EH (cell line): Measurements from ENCODE around the gene TMEM212.

Experiments
- DNase-seq: peaks from one replicate; pipeline ENCODE4 v3.0.0-alpha.2; 2015; ENCODE audit warnings: low read depth

TMEM212 gene

DNA sequence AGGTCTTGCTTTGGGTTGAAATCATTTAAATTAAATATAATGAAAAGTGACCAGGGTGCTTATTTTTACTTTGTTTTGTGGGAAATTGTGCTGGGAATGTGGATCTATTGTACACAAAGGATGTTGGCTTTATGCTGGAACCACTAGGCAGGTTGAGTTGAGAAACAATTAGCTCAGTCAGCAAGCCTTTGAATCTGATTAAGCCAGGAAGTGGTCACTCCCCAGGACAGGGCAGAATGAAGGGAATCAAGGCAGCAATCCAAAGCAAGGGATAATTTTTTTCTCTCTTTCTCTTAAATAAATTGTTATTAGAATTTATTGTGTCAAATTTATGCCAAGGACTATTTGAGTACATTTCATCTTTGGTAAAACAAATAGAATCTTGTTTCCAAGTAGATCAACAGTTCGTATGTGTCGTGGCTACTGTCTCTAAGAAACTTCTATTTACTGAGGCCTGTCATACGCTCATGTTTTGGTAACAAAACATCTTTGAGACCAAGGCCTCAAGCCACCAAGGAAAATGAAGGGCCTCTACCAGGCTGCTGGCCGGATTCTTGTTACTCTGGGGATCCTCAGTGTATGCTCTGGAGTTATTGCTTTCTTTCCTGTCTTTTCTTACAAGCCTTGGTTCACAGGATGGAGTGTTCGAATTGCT lies at the start of gene TMEM212:
Gene TMEM212 (plus strand): TSS at position 486 of the 655 bp plus-strand sequence. CDS start 35 bp downstream, at position 521.
- DNase-seq = peak; percentile 51

DNA sequence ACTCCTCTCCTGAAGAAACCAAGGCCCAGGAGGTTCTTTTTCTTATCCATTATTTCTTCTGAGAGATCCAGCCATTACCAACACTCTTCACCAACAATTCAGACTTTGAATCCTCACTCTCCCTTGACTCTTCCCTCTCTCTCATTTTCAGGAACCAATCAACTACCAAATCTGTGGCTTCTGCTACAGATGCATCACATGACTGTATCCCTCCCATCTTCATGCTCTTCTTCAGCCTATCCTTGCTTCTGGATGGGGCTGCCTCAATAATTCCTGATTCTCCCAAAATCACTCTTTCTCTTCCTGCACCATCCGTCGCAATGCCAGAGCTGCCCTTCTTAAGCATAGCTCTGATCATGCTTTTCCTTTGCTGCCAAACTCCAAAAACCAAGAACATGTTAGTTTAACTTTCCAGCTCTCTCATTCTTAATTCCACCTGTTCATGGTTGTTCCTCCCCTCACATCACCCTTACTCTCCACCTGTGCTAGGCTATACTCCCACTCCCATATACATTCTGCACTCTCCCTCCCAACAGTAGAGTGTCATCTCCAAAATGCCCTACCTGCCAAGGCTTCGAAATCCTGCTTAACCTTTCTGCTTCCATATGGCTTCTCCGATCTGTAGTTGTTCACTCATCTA lies 46.4 kb upstream of the TMEM212 start:
- no peak for DNase-seq

GRCh38 chr3:171797265-171797679 lies 45.9 kb upstream of the TMEM212 start:
- no peak for DNase-seq

DNA sequence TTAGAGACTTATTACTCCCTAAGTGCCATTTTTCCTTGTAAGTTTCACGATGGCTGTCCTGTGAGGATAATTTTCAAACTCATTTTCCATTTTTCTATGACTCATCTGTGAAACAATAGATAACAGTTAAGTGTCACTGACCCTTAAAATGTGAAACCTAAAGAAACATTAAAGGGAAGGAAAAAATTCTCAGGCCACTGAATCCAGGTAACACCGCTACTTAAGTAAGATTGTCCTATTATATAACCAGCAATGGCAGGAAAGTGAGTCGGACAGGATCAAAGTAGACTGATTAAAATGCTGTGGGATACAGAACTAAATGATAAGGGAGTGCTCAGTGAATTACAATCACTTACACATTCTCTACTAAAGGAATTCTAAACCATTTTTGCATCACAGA lies 45.3 kb upstream of the TMEM212 start:
- no peak for DNase-seq

DNA sequence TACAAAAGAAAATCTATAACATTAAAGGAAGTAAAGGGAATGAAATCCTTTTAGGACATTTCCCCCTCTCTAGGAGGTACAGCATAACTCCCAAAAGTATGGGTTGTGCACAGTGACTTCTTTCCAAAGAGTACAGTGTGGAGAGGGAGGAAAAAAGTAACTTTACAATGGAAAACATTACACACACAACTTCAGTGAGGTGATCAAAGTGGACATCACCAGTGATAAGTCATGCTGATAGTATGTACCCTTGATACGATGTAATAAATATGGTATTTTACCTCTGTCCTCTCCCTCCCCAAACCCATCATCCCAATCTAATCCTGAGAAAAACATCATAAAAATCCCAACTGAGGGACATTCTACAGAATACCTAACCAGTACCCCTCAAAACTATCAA lies 43.6 kb upstream of the TMEM212 start:
- peak; percentile 30 for DNase-seq

DNA sequence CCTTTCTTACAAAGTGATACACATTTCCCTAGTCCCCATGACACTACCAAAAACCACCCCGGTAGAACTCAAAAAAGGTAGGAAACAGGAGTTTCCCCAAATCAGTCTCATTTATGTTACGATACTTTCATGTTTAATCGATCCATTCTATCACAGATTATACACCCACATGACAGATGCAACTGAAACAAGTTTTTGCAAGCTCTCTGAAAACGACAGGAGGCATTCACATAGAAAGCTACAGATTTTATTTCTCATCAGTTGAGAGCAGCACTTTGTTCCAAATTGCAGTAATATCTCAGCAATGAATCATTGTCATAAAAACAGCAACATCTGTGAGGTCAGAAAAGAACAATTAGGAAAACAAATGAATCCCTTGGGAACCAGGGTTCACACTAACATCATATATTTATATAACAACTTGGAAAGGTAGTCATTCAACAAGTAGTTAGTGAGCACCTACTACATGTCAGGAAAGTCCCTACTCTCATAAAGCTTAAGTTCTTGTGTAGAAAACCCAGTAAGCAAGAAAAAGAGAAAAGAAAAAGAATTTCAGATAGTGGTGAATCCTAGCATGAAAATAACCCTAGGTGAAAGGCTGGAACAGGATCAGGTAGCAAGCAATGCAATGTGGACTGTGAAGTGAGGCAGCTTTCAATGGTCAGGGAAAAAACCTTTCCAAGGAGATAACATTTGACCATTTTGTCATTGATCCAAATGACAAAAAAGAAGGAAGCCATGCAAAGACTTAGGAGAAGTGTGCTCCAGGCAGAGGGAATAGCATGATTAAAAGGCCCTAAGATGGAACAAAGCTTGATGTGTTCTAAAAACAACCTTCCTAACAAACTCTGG lies 41.2 kb upstream of the TMEM212 start:
- peak; percentile 95 for DNase-seq

- DNase-seq = no peak
These were observed 40.6 kb upstream of the TMEM212 start for GRCh38 chr3:171802590-171802956.

GRCh38 chr3:171803044-171803443 lies 40.1 kb upstream of the TMEM212 start:
- no peak for DNase-seq

- DNase-seq = peak; percentile 74
These were observed 38.3 kb upstream of the TMEM212 start for GRCh38 chr3:171804618-171805389.

GRCh38 chr3:171805687-171806086 lies 37.5 kb upstream of the TMEM212 start:
- no peak for DNase-seq

DNA sequence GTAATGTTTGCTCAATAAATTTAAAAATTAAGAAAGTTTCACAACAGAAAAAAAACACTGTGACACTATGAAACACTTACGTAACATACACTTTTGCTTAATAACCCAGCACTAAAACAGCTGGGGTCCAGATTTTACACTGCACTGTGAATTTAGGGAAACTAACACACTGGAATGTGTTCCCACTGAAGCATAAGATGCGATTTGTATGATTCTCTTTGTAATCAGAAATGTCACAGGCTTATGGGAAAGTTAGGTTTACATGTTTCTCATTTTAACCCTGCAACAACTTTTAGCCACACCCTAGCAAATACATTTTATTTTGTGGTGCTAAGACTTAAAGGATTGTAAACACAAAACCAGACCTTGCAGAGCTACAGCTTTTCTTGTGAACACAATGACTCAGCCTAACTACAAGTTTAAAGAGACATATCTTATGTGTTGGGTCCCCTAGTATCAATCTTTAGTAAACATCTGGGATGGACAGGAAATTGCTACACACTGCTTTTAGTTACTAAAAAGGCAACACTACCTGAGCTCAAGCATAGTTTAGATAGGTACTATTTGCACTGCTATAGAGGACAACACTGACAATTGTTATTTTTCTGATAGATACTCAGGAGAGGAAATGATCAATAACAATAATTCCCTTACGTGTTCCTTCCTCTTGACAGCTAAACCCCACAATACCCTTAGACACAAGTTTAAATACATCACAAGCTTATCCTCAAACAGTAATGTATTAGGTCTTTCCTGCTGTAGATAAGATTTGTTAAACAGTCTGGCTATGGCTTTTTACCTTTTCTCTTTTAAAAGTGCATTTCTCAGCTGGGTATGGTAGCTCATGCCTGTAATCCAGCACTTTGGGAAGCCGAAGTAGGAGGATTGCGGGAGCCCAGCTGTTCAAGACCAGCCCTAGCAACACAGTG lies 36.7 kb upstream of the TMEM212 start:
- peak; percentile 88 for DNase-seq

GRCh38 chr3:171807129-171807675 lies 35.9 kb upstream of the TMEM212 start:
- no peak for DNase-seq

DNA sequence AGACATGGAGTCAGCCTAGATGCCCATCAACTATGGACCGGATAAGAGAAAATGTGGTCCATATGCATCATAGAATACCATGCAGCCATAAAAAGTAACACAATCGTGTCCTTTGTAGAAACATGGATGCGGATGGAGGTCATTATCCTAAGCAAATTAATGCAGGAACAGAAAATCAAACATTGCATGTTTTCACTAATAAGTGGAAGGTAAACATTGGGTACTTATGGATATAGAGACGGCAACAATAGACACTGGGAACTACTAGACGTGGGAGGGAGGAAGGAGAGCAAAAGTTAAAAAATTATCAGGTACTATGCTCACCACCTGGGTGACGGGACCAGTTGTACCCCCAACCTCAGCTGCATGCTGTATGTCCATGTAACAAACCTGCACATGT lies 35.3 kb upstream of the TMEM212 start:
- DNase-seq = no peak

DNA sequence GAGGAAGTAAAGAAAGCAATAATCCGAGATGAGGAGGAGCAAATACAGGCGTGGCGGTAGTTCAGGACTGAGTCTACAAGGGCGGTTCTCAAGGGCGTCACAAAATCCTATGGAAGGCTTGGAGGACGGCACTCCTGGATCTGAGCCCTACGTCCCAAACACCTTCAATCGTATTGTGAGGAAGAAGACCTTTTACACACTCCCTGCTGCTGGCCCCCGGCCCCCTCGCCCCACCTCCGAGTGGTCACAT lies 33.6 kb upstream of the TMEM212 start:
- DNase-seq = peak; percentile 72

DNA sequence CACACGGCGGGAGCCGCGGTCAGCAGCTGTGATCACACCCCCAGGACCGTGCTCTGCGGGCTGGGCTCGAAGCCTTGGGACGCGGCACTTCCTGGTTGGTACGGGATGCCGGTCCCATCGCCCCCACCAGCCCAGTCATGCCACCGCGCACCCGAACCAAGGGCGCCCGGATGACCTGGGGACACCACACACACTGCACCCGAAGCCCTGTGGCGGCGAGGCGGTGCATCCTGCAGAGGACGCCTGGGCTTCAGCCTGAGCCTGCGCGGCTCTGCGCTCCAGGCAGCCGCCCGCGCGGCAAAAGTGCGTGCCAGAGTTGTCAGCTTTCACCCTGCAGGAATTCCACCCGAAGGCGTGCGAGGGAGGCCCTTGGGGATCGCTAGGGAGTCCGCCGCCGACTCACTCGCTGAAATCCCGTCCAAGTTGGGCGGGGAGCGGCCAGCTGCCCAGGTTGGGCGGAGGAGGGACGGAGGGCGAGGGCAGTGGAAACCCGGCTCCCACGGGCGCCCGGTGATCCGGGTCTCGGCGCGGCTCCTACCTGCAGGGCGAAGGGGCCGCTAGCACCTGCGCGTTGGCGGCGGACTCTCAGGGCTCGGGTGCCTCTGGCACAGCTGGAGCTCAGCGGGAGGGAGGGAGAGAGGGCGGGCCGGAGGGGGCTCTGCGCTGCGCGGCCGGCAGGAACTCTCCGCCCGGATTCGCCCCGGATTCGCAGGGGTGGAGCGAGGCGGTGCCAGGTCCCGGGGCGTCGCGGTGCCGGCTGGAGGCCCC lies 33.1 kb upstream of the TMEM212 start, which contains the start of gene PLD1:
Gene PLD1 (minus strand): TSS at position 623 of the 768 bp plus-strand sequence. CDS start 72,432 bp downstream, outside the sequence.
- peak; percentile 96 for DNase-seq

GRCh38 chr3:171810629-171811294 lies 32.4 kb upstream of the TMEM212 start:
- DNase-seq = no peak

GRCh38 chr3:171811295-171811912 lies 31.7 kb upstream of the TMEM212 start:
- DNase-seq = peak; percentile 99

DNA sequence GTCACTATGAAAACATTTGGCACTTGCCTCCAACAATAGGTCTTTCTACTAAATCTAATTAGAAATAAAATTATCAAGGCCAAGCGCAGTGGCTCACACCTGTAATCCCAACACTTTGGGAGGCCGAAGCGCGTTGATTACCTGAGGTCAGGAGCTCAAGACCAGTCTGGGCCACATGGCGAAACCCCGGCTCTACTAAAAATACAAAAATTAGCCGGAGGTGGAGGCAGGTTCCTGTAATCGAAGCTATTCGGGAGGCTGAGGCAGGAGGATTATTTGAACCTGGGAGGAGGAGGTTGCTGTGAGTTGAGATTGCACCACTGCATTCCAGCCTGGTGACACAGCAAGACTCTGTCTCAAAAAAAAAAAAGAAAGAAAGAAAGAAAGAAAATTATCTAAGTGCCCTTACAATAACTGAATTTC lies 31.2 kb upstream of the TMEM212 start:
- DNase-seq = peak; percentile 78

DNA sequence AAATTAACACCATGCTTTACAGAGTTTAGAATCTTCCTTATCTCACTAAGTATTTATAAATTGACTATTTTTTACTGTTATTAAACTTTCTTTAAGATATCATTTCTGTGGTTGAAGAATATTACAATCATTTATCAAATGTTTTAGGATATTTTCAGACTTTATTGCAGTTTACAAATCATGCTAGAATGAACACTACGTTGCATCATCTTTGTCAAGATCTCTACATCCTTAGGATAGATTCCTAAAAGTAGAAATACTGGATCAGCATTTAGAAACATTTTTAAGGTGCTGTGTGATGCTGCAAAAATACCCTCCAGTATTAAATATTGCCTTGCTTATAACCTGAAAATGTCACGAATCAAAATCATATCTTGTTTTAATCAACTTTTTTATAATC lies 30.3 kb upstream of the TMEM212 start:
- DNase-seq = no peak
